Sigmoid colon (tissue), 4 donors: Measurements from ENCODE around the gene PLK3.
A peak's percentile ranks its signal among the peaks of the same experiment; 100 is the strongest.

Experiments used
- EP300 ChIP-seq, 4 donors: sonication (generic); formaldehyde crosslinking; IDR thresholded peaks; one replicate each; pipeline ENCODE4 v1.6.1; 2017; ENCODE audit warnings: antibody characterized with exemption in 4 of 4
- TF ChIP-seq, protein P1 (sequence below), 4 experiments: fragments of 450-650 bp in 3 of 4; fragments of 200-600 bp in 1 of 4; IDR thresholded peaks; one replicate each; pipeline ENCODE4 v1.5.1; 2016 to 2019; ENCODE audit warnings: antibody characterized with exemption in 4 of 4, mild to moderate bottlenecking in 3 of 4, moderate library complexity in 2 of 4

DNA sequence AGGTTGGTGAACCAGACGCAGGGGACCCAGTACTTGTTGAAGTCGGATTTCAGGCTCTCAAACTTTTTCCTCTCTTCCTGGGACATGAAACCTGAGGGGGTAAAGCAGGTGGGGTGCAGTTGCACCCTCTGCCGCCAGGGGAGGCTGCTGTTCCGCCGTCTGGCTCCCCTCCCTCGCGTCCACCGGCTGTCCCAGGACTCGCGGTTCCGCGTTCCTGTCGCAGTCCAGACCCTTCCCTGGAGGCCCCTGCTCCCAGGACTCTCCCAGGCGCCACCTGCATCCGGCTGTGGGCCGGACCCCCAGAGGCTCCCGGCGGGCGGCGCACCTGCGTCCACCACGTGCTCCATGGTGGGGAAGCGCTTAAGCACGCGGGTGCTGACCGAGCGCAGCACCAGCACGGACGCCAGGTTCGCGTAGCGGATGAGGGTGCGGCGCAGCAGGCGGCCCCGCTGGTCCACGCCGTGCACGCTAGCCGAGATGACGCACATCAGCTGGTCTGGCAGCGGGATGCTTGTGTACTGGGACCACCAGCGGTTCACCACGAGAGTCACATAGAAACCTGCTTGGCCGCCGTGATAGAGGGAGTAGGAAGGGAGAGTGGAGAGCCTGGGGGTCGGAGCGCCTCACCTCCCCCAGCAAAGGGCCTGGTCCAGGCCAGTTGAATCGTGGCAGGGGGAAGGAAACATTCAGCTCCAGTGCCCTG is 13.9 kb upstream of the PLK3 start:
- TF ChIP-seq, protein P1, sequence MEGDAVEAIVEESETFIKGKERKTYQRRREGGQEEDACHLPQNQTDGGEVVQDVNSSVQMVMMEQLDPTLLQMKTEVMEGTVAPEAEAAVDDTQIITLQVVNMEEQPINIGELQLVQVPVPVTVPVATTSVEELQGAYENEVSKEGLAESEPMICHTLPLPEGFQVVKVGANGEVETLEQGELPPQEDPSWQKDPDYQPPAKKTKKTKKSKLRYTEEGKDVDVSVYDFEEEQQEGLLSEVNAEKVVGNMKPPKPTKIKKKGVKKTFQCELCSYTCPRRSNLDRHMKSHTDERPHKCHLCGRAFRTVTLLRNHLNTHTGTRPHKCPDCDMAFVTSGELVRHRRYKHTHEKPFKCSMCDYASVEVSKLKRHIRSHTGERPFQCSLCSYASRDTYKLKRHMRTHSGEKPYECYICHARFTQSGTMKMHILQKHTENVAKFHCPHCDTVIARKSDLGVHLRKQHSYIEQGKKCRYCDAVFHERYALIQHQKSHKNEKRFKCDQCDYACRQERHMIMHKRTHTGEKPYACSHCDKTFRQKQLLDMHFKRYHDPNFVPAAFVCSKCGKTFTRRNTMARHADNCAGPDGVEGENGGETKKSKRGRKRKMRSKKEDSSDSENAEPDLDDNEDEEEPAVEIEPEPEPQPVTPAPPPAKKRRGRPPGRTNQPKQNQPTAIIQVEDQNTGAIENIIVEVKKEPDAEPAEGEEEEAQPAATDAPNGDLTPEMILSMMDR (IDR thresholded peaks at IDR 0.05), result peak; percentile 96 to 100 (median 98)
- TF ChIP-seq EP300 (IDR thresholded peaks at IDR 0.05), result no peak
